Fibroblast of skin of abdomen (primary cell): ENCODE results near the gene CRACDL.
"Not testable (repeated sequence)": the region's sequence is repeated elsewhere in the genome, so short reads cannot be mapped to it uniquely, and the experiment has no call there.

ENCODE experiments used
- DNase-seq: peaks from one replicate; pipeline ENCODE4 v3.0.0-alpha.2; 2013

CRACDL gene

DNA sequence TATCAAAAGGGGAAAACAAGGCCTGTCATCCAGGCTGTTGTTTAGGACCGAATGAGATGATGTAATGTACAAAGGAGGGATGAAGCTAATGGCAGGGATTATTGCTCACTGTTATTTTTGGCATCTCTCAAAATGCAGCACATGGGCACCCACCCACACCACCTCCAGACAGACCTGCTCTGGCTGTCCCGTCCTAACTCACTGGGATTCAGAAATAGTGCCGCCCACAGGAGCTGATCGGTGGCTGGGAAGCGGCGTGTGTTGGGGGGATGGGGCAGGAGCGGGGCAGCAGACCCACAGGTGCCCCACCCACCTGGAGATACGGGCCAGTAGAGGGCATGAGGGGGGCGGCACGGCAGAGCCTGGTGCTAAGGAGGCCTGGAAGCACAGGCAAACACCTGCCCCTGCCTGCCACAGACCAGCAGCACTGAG is 52.2 kb downstream of the CRACDL start:
- no peak for DNase-seq

DNA sequence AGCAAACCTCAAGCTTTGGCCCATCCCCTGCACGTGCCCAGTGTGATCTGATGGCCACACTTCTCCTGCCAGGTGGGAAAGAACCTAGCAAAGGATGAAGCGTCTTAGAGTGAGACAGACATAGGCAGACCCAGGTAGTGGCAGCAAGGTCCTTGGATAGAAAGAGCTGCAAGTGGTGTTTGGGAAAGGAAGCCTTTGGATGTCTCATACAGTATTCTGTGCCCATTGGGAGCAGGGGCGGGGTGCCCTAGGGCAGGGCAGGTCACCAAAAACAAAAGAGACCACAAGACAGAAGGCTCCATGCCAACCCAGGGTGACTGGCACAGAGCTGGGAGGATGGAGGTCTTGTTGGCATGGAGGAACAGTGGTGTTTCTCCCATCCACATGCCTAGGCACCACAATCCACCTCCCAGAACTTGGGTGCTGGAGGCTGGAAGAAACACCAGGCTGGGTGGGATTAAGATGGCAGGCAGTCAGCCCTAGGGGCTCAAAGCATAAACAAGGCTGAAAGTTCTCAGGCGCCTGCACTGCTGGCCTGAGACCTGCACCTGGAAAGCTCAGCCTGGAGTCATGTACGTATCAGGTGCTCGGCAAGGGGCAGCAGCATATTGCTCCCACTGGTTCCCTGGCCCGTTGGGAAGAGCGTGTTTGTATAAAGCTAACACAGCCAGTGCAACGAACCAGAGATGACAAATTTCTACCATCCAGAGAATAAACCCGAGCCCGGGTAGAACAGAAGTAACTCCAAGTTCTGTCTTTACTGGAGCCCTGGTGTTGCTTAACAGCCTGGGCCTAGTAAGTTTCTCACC is 52.9 kb downstream of the CRACDL start:
- DNase-seq: no peak

GRCh38 chr2:98882368-98882767 is 53.7 kb downstream of the CRACDL start:
- no peak for DNase-seq

DNA sequence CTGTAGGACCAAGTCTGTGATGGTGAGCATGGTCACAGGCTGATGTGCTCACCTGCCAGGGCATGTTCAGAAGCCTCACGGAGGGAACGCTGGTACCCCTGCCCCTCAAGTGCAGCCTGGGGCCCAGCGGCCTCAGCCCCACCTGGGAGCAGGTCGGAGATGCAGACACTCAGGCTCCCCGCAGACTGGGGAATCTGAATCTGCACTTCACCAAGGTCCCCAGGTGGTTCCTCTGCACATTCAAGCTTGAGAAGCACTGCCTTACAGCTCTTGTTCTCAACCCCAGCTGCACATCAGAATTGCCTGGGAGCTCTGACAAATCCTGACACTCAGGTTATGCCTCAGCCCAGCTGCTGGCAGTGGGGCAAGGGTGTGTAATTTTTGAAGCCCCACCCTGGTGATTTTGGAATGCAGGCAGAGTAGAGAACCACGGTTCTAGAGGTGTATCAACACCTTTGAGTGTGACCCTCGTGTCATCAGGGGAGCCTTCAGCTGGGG is 54.8 kb downstream of the CRACDL start:
- DNase-seq: no peak

- no peak for DNase-seq
Measured at GRCh38 chr2:98880266-98881152, 55.5 kb downstream of the CRACDL start.

GRCh38 chr2:98877658-98878057 is 58.4 kb downstream of the CRACDL start:
- not testable (repeated sequence) for DNase-seq

GRCh38 chr2:98876741-98877140 is 59.3 kb downstream of the CRACDL start:
- DNase-seq: no peak

DNA sequence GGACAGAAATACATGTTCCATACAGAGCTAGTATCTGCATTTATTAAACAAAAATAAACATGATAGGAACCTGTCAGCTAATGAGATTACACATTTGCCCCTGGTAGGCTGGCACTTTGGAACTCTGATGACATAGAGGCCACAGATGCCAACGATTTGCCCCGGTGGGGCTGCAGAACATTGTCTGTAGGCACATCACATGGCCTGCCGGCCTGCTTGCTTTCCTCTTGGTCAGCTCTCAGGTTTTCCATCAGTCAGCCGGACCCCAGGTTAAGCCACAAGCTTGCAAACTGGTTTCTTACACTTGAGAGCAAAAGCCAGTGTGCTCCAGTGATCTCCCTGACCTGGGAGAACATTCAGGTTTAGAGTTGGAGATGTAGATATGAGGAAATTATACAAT is 60.3 kb downstream of the CRACDL start:
- no peak for DNase-seq

DNA sequence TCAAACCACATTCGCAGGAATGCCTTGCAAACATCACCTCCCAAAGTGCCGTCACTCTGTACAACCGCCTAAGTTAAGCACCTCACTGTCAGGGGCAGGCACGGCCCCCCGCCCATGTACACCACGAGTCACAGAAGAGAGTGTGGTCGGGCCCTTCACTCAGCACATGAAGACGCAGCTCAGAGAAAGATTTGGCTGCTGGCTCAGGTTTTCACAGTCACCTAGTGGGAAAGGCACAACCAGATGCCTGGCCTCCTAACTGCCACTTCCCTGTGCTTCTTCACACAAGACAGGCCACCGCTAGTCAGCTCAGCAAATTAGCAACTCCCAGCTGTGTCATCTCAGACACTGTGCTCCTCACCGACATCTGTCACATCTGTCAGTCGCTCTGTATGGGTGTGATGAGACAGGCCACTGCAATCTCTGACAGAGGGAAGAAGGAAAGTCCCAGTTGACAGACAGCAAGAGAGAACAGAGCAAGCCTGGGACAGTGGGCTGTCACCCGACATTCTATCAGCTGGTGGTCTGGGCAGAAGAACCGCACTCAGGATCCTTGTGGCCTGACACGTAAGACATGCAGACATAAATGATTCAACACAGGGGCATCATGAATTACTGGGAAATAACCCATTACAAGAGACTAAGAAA is 60.8 kb downstream of the CRACDL start:
- DNase-seq: no peak

- DNase-seq: no peak
Measured at GRCh38 chr2:98874186-98874689, 61.8 kb downstream of the CRACDL start.

GRCh38 chr2:98872526-98872925 is 63.5 kb downstream of the CRACDL start:
- no peak for DNase-seq

- no peak for DNase-seq
Measured at GRCh38 chr2:98871506-98871905, 64.5 kb downstream of the CRACDL start.

DNA sequence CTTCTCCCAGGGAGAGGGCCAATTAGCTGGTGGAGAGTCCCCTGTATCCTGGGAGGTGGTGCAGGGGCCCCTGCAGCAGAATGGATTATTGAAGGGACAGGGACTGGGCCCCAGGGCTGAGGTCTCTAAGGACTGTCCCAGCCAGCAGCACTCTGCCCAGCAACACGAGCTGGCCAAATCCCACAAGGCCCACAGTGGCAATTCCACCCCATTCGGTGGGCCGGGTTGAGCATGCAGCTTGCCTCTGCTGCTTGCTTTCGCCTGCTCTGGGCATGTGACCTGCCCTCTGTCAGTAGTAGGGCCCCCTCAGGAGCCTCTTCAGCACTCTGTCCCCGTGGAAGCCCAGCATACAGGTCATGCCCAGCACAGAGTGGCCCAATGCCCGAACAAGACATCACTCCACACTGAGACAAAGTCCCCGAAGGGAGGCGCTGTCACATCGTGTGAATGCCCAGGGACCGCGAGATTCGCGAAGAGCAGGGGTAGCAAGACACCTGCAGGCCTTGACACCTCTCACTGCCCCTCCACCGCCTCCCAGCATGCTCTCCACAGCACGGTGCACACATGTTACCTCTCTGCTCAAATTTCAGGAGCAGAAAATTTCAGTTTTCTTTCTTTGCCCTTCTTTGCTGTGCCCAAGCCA is 65.4 kb downstream of the CRACDL start:
- no peak for DNase-seq

DNA sequence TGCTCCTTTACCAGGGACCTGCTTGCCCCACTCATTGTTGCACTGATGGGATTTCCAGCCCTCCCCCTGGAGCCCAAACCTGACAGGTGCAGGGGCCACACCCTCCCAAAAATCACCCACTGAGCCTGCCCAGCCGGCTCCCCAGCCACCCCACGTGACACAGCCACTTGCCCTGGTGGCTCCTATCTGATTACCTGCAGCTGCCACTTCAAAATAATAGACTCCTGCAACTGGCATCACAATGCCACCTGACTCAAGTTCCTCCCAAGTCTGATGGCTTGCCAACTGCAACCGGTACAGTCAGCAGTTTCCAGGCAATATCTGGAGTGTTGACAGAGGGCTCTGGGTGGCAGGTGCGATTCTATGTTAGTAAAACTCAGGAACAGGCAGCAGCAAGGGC is 66.2 kb downstream of the CRACDL start:
- DNase-seq: no peak

GRCh38 chr2:98869272-98869641 is 66.8 kb downstream of the CRACDL start:
- no peak for DNase-seq

DNA sequence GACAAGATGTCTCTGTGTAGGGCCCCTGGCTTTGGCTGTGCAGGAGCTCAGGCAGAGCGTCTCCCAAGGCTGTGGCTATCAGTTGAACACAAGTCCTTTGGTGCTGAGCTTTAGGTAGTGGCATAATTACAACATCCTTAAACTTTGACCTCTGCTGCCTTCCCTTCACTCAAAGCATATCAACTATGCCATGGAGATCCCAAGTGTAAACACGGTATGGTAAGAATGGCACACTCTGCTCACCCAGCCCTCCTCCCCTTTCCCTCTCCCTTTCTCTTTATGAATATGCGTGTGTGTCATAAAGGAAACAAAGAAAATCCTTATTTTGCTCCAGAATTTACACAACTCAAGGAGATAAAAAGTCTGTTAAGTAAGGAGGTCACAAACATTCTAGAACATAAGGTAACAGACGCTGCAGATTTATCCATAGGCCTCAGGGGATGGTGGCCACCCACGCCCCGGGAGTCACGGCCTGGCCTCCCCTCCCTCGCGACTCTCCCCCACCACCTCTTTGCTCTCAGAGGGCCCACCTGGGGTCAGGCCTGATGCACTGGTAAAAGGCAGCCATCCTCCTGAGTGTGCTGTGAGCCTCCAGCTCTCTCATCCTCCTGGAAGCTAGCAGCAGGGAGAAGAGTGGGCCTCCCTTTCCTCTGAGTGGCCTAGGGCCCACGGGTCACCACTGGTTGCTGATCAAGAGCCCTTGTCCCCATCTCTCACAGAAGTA is 67.3 kb downstream of the CRACDL start:
- DNase-seq: no peak

- peak; percentile 26 for DNase-seq
Measured at GRCh38 chr2:98867539-98868309, 68.3 kb downstream of the CRACDL start.

DNA sequence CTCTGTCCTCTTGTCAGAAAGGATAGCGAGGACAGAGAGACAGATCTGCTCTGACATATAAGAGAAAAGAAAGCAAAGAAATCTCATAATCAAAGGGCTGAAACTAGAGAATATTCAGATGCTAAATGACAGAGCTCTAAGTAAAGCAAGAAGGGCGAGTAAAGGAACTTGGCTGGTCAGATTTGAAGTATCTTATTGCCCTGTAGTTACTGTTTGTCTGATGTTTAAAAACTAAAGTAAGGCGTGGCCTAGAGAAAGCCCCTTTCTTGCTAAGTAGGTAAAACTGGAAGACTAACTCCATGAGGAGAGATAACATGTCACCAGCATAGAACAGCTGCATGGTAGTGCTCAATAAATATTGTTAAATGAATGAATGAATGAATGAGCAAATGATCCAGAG is 70.0 kb downstream of the CRACDL start:
- DNase-seq: no peak

- DNase-seq: no peak
Measured at GRCh38 chr2:98861601-98862000, 74.4 kb downstream of the CRACDL start.

DNA sequence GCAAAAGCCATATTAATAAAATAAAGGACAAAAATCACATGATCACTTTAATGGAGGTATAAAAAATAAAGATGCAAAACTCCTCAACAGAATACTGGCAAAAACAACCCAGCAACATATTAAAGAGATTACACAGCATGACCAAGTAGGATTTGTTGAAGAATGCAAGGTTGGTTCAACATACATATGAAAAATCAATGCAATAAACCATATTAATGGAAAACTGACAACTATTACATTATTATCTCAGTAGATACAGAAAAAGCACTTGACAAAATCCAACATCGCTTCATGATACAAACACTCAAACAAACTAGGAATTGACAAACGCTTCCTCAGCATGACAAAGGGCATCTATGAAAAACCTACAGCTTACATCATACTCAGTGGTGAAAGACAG is 76.7 kb downstream of the CRACDL start:
- no peak for DNase-seq

GRCh38 chr2:98857001-98857400 is 79.0 kb downstream of the CRACDL start:
- no peak for DNase-seq
